Measurements from ENCODE around the gene CPT2. TPM values are rescaled to one million over a fixed set of nuclear protein-coding genes. Genes with fewer than 3 reads are reported as not detected.

The CPT2 gene
- total and polyA plus RNA-seq, 2 of the 4 experiments (the other 2 are of a cell fraction), result 15.8 to 16.0 TPM

DNA sequence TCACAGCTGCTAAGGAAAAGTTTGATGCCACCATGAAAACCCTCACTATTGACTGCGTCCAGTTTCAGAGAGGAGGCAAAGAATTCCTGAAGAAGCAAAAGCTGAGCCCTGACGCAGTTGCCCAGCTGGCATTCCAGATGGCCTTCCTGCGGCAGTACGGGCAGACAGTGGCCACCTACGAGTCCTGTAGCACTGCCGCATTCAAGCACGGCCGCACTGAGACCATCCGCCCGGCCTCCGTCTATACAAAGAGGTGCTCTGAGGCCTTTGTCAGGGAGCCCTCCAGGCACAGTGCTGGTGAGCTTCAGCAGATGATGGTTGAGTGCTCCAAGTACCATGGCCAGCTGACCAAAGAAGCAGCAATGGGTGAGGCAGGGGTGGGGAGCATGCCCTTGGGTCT lies 14.3 kb downstream of the CPT2 start:
- no peak overlapping the region for H4K5ac ChIP-seq (ENCODE audit: low read depth, low read length)
- CTCF ChIA-PET, result no interaction called here
- no peak overlapping the region for H3K9ac ChIP-seq (ENCODE audit: low read depth, low read length)
- no peak overlapping the region for H4K8ac ChIP-seq (ENCODE audit: low read depth in 2 of 2, low read length in 2 of 2)
- H4K91ac ChIP-seq (ENCODE audit: insufficient read depth, low read depth, low read length), result no peak overlapping the region
- H3K36me3 ChIP-seq (ENCODE audit: control insufficient read depth, insufficient read depth, low read length), result peaks cover 53% of the 10 kb centered on the region
- no peak overlapping the region for H3K14ac ChIP-seq (replicated peaks; ENCODE audit: low read depth, low read length)
- no peak overlapping the region for H3K4ac ChIP-seq (ENCODE audit: low read depth, low read length)
- H3K4me1 ChIP-seq (ENCODE audit: control insufficient read depth, insufficient read depth, low read length), result no peaks in the 10 kb centered on the region
- no peaks in the 10 kb centered on the region for H4K20me1 ChIP-seq (ENCODE audit: insufficient read depth, low read length)
- H3K23ac ChIP-seq (ENCODE audit: low read depth, low read length), result no peak overlapping the region
- no TSS peak for BruUV-seq (replicated peaks)
- no peak overlapping the region for H2BK120ac ChIP-seq (ENCODE audit: low read depth, low read length)
- no peak for DNase-seq
- H3K27ac ChIP-seq (ENCODE audit: insufficient read depth, low read length), result no peak overlapping the region
- H3K18ac ChIP-seq (ENCODE audit: low read depth, low read length), result no peak overlapping the region
- no peak for ATAC-seq (ENCODE audit: low read depth)
- H3K4me3 ChIP-seq (ENCODE audit: insufficient read depth, low read depth, low read length), result no peak overlapping the region
- H3K9me1 ChIP-seq (ENCODE audit: insufficient read depth, low read length), result no peaks in the 10 kb centered on the region
- no peak overlapping the region for H2AK5ac ChIP-seq (ENCODE audit: low read depth, low read length)
- TF ChIP-seq, protein P1, sequence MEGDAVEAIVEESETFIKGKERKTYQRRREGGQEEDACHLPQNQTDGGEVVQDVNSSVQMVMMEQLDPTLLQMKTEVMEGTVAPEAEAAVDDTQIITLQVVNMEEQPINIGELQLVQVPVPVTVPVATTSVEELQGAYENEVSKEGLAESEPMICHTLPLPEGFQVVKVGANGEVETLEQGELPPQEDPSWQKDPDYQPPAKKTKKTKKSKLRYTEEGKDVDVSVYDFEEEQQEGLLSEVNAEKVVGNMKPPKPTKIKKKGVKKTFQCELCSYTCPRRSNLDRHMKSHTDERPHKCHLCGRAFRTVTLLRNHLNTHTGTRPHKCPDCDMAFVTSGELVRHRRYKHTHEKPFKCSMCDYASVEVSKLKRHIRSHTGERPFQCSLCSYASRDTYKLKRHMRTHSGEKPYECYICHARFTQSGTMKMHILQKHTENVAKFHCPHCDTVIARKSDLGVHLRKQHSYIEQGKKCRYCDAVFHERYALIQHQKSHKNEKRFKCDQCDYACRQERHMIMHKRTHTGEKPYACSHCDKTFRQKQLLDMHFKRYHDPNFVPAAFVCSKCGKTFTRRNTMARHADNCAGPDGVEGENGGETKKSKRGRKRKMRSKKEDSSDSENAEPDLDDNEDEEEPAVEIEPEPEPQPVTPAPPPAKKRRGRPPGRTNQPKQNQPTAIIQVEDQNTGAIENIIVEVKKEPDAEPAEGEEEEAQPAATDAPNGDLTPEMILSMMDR (conservative IDR thresholded peaks at IDR 0.05; ENCODE audit: low read depth, low read length), result no peak
- TF ChIP-seq FOS (IDR thresholded peaks at IDR 0.05; ENCODE audit: low read depth, low read length) (no peak), CEBPB (IDR thresholded peaks at IDR 0.05; ENCODE audit: low read depth, low read length) (no peak), SMC3 (IDR thresholded peaks at IDR 0.05; ENCODE audit: low read depth, low read length) (no peak), RFX5 (IDR thresholded peaks at IDR 0.05; ENCODE audit: low read depth, low read length) (no peak), CHD1 (IDR thresholded peaks at IDR 0.05; ENCODE audit: low read depth, low read length) (no peak), MAZ (IDR thresholded peaks at IDR 0.05; ENCODE audit: borderline replicate concordance, low read depth, low read length) (no peak), POLR2A (IDR thresholded peaks at IDR 0.05; ENCODE audit: low read depth, low read length) (no peak)
- TF ChIP-seq, protein P2, sequence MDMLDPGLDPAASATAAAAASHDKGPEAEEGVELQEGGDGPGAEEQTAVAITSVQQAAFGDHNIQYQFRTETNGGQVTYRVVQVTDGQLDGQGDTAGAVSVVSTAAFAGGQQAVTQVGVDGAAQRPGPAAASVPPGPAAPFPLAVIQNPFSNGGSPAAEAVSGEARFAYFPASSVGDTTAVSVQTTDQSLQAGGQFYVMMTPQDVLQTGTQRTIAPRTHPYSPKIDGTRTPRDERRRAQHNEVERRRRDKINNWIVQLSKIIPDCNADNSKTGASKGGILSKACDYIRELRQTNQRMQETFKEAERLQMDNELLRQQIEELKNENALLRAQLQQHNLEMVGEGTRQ (IDR thresholded peaks at IDR 0.05; ENCODE audit: low read depth, low read length), result no peak
- in situ Hi-C loops (cut with MboI; ENCODE audit: low sequenced_read_pairs), result no loop called here
- intact Hi-C loops (cut with micrococcal nuclease), result no loop called here
- H3K27me3 ChIP-seq (ENCODE audit: control insufficient read depth, insufficient read depth, low read length), result no peaks in the 10 kb centered on the region
- no peak overlapping the region for H2BK15ac ChIP-seq (ENCODE audit: low read depth, low read length)
- no peak overlapping the region for H2BK5ac ChIP-seq (ENCODE audit: low read depth, low read length, poor library complexity, severe bottlenecking)
- dilution Hi-C loops (cut with HindIII; ENCODE audit: low sequenced_read_pairs, unreplicated experiment), result no loop called here
- H3K56ac ChIP-seq (ENCODE audit: extremely low read depth, insufficient read depth, low read length), result no peak overlapping the region
- WGBS, 2 experiments (ENCODE audit: extremely low coverage in 2 of 2, insufficient read length in 1 of 2), result 100% methylated on average over 8 of the region's 11 CpGs; no CpG with 5 or more reads in 1 of the 2 experiments
- no peak overlapping the region for H3K4me2 ChIP-seq (ENCODE audit: low read depth, low read length)
- no peak overlapping the region for H2BK20ac ChIP-seq (ENCODE audit: low read depth, low read length)
- H3K79me1 ChIP-seq (ENCODE audit: low read depth in 1 of 2, low read length in 2 of 2), result peaks cover 4 to 5% of the 10 kb centered on the region in 2 experiments
- H2AK9ac ChIP-seq (replicated peaks; ENCODE audit: low read depth, low read length, poor library complexity), result no peak overlapping the region
- peaks cover 3% of the 10 kb centered on the region for H3K9me3 ChIP-seq (ENCODE audit: control insufficient read depth, insufficient read depth, low read length)
- POLR2A ChIA-PET (ENCODE audit: unreplicated experiment), result no interaction called here
- no peak overlapping the region for H2AFZ ChIP-seq (replicated peaks; ENCODE audit: low read length, poor library complexity)
